HepG2 (cell line): ENCODE data around the gene KLHL8. TPM values are rescaled to one million over a fixed set of nuclear protein-coding genes. Genes with fewer than 3 reads are reported as not detected.

Experiments used
- ATAC-seq: fragments of 200-7000 bp; cut with Tn5 transposase; 3 replicates; pipeline ENCODE4 v1.9.1; 2020; ENCODE audit warnings: mild to moderate bottlenecking, moderate library complexity
- BruUV-seq: library from RNA; stranded (reverse); fragments of 400-500 nt; replicated peaks from 2 replicates; lab custom pipeline; 2021; lab: Mats Ljungman, UMichigan
- CTCF ChIA-PET: fragments of 300-600 bp; formaldehyde crosslinking; extraction: SDS; loops from one replicate; lab custom pipeline; 2021; ENCODE audit warnings: low total read pairs, inconsistent platforms, low intra/inter-chr PET ratio; lab: Yijun Ruan, JAX
- POLR2A ChIA-PET: fragments of 350-600 bp; sonication (Branson Sonifier 250); formaldehyde crosslinking; loops from one replicate; lab custom pipeline; 2020; ENCODE audit warnings: antibody characterized with exemption, inconsistent platforms; lab: Yijun Ruan, JAX
- DNase-seq: peaks from one replicate; pipeline ENCODE4 v3.0.0-alpha.2; 2015; ENCODE audit warnings: low spot score
- FAIRE-seq: peaks from 3 replicates; lab custom pipeline; 2011; peaks lifted over from hg19 to GRCh38; lab: Jason Lieb, UNC
- H2AFZ ChIP-seq: one replicate; pipeline ENCODE4 v1.6.1; 2011; ENCODE audit warnings: low read length, inconsistent platforms
- H3K27ac ChIP-seq: fragments of 300-600 bp; 3 replicates; pipeline ENCODE4 v1.8.0; 2011; ENCODE audit warnings: mixed run types, mild to moderate bottlenecking, mixed read lengths, low read length, inconsistent platforms; ENCODE audit not compliant: insufficient read depth; ENCODE audit errors: extremely low read length
- H3K27me3 ChIP-seq, 2 experiments: fragments of 200-600 bp in 1 of 2; 2 replicates in 1 of 2; 3 replicates in 1 of 2; pipeline versions ENCODE4 v1.6.0 to v1.8.0; 2011; ENCODE audit warnings: low read length in 2 of 2, mild to moderate bottlenecking in 2 of 2, moderate library complexity in 2 of 2, inconsistent platforms in 1 of 2; ENCODE audit not compliant: insufficient read depth in 2 of 2, control insufficient read depth in 1 of 2
- H3K36me3 ChIP-seq, 2 experiments: fragments of 200-600 bp in 1 of 2; replicated peaks in 1 of 2; 2 replicates in 1 of 2; 3 replicates in 1 of 2; pipeline versions ENCODE4 v1.5.1 to v1.8.0; 2011; ENCODE audit warnings: low read length in 2 of 2, inconsistent platforms in 1 of 2; ENCODE audit not compliant: insufficient read depth in 2 of 2, control insufficient read depth in 1 of 2
- H3K4me1 ChIP-seq: 2 replicates; pipeline ENCODE4 v1.5.1; 2012; ENCODE audit warnings: low read length, inconsistent platforms; ENCODE audit not compliant: insufficient read depth
- H3K4me2 ChIP-seq: 2 replicates; pipeline ENCODE4 v1.6.0; 2011; ENCODE audit warnings: low read depth, low read length, inconsistent platforms
- H3K4me3 ChIP-seq, 3 experiments: fragments of 200-600 bp in 1 of 3; sonication (generic), shearing (Covaris generic) in 1 of 3; replicated peaks in 1 of 3; 2 replicates each; pipeline ENCODE4 v1.5.1; 2011 to 2016; ENCODE audit warnings: low read length in 3 of 3, inconsistent platforms in 2 of 3, low read depth in 2 of 3, mild to moderate bottlenecking in 2 of 3, control low read depth in 1 of 3, mixed read lengths in 1 of 3; ENCODE audit not compliant: insufficient read depth in 1 of 3
- H3K79me2 ChIP-seq: one replicate; pipeline ENCODE4 v1.6.1; 2011; ENCODE audit warnings: low read length, inconsistent platforms; ENCODE audit not compliant: insufficient read depth
- H3K9ac ChIP-seq: 2 replicates; pipeline ENCODE4 v1.6.0; 2011; ENCODE audit warnings: mild to moderate bottlenecking, low read depth, low read length, inconsistent platforms; ENCODE audit not compliant: insufficient read depth
- H3K9me3 ChIP-seq: 2 replicates; pipeline ENCODE4 v1.5.1; 2012; ENCODE audit warnings: mild to moderate bottlenecking, low read length
- H4K20me1 ChIP-seq: 2 replicates; pipeline ENCODE4 v1.6.0; 2011; ENCODE audit warnings: inconsistent platforms, mild to moderate bottlenecking, low read length, moderate library complexity; ENCODE audit not compliant: insufficient read depth
- GTF3A ChIP-seq: sonication (generic); formaldehyde crosslinking; conservative IDR thresholded peaks from 2 replicates; pipeline ENCODE4 v1.4.0; 2020; ENCODE audit warnings: mild to moderate bottlenecking, missing genetic modification reagents
- HOXA3 ChIP-seq: sonication (generic); formaldehyde crosslinking; IDR thresholded peaks from 2 replicates; pipeline ENCODE4 v1.5.0; 2020; ENCODE audit warnings: missing genetic modification reagents
- JUN ChIP-seq: sonication (generic); formaldehyde crosslinking; IDR thresholded peaks from 2 replicates; pipeline ENCODE4 v1.4.0; 2020; ENCODE audit warnings: mild to moderate bottlenecking, missing genetic modification reagents
- KDM3A ChIP-seq: IDR thresholded peaks from 2 replicates; pipeline ENCODE4 v1.6.1; 2018; ENCODE audit warnings: low read depth, missing compliant biosample characterization
- MAFG ChIP-seq: sonication (generic); formaldehyde crosslinking; IDR thresholded peaks from 2 replicates; pipeline ENCODE4 v1.5.1; 2020; ENCODE audit warnings: mild to moderate bottlenecking, missing genetic modification reagents
- MAFK ChIP-seq, 2 experiments: IDR thresholded peaks in 1 of 2; conservative IDR thresholded peaks in 1 of 2; 2 replicates each; pipeline ENCODE4 v1.6.1; 2011; ENCODE audit warnings: improper control_type of control experiment in 2 of 2, low read length in 2 of 2
- NFE2 ChIP-seq: sonication (generic); formaldehyde crosslinking; IDR thresholded peaks from 2 replicates; pipeline ENCODE4 v1.4.0; 2020; ENCODE audit warnings: missing genetic modification reagents
- PHF21A ChIP-seq: sonication (generic); formaldehyde crosslinking; IDR thresholded peaks from 2 replicates; pipeline ENCODE4 v1.5.0; 2020; ENCODE audit warnings: mild to moderate bottlenecking, missing genetic modification reagents
- PTBP1 ChIP-seq: fragments of 200-400 bp; formaldehyde crosslinking; IDR thresholded peaks from 2 replicates; pipeline ENCODE4 v1.6.1; 2018; ENCODE audit warnings: low read length, low read depth; ENCODE audit not compliant: poor library complexity, severe bottlenecking
- SSRP1 ChIP-seq: IDR thresholded peaks from 2 replicates; pipeline ENCODE4 v1.6.1; 2016; ENCODE audit warnings: control low read depth
- ZBTB1 ChIP-seq: sonication (generic); formaldehyde crosslinking; IDR thresholded peaks from 2 replicates; pipeline ENCODE4 v1.4.0; 2020; ENCODE audit warnings: missing genetic modification reagents, borderline replicate concordance
- ZNF672 ChIP-seq: sonication (generic); formaldehyde crosslinking; IDR thresholded peaks from 2 replicates; pipeline ENCODE4 v1.8.1; 2022; ENCODE audit warnings: missing genetic modification reagents
- ZNF83 ChIP-seq: sonication (generic); formaldehyde crosslinking; IDR thresholded peaks from 2 replicates; pipeline ENCODE4 v1.4.0; 2020; ENCODE audit warnings: missing genetic modification reagents, mild to moderate bottlenecking, borderline replicate concordance
- ZSCAN31 ChIP-seq: sonication (generic); formaldehyde crosslinking; IDR thresholded peaks from 2 replicates; pipeline ENCODE4 v1.5.0; 2020; ENCODE audit warnings: low read depth, mild to moderate bottlenecking, missing genetic modification reagents
- WGBS: methylation state at CpG from one replicate; pipeline ENCODE4 v1.1.6; 2017; ENCODE audit warnings: low lambda C conversion rate; 5-methylcytosine and 5-hydroxymethylcytosine counted together
- in situ Hi-C: cut with HindIII; loops from 2 replicates; pipeline ENCODE4 v1.10.0; 2017; ENCODE audit warnings: low pct_unique_long_range_greater_than_20kb; ENCODE audit not compliant: extremely low pct_ligation_motif_present
- intact Hi-C: fragments of 100-400 bp; cut with micrococcal nuclease; formaldehyde crosslinking; loops from one replicate; pipeline ENCODE4 v1.10.0; 2022; ENCODE audit not compliant: unreplicated experiment
- polyA plus RNA-seq, 8 experiments: library from polyadenylated mRNA; depleted of rRNA in 3 of 8; stranded (reverse) in 7 of 8; unstranded in 1 of 8; fragments of >200 nt; fragmentation: Illumina TruSeq in 4 of 8; extraction: Trizol in 4 of 8; gene quantifications; 2 replicates each; pipeline versions ENCODE4 v1.2.1 to v1.2.3, GENCODE V29; 2011 to 2016; ENCODE audit warnings: low read depth in 4 of 8, missing spikeins in 1 of 8, mixed read lengths in 1 of 8; ENCODE audit not compliant: insufficient read depth in 1 of 8
- total RNA-seq, 5 experiments: library from RNA; depleted of rRNA; stranded (reverse); fragments of >200 nt; fragmentation: Illumina TruSeq; extraction: Trizol; gene quantifications; 2 replicates each; pipeline ENCODE4 v1.2.3, GENCODE V29; 2016; ENCODE audit warnings: low read depth in 1 of 5
- TF ChIP-seq, protein P1 (sequence below): fragments of 450-650 bp; IDR thresholded peaks from 2 replicates; pipeline ENCODE4 v1.6.1; 2017; ENCODE audit warnings: mild to moderate bottlenecking
- TF ChIP-seq, protein P2 (sequence below): IDR thresholded peaks from 2 replicates; pipeline ENCODE4 v1.6.1; 2016; ENCODE audit warnings: mild to moderate bottlenecking
- TF ChIP-seq, protein P3 (sequence below): sonication (generic); formaldehyde crosslinking; IDR thresholded peaks from 2 replicates; pipeline ENCODE4 v1.5.0; 2020; ENCODE audit warnings: mild to moderate bottlenecking, missing genetic modification reagents, borderline replicate concordance
- TF ChIP-seq, protein P4 (sequence below): sonication (generic); IDR thresholded peaks from 2 replicates; pipeline ENCODE4 v1.6.1; 2016; ENCODE audit warnings: low read depth, borderline replicate concordance

Gene KLHL8
- total and polyA plus RNA-seq, 2 of the 13 experiments (the other 11 are each of a cell fraction or from before 2014, with no cell fraction given): 2.8 to 11.7 TPM

DNA sequence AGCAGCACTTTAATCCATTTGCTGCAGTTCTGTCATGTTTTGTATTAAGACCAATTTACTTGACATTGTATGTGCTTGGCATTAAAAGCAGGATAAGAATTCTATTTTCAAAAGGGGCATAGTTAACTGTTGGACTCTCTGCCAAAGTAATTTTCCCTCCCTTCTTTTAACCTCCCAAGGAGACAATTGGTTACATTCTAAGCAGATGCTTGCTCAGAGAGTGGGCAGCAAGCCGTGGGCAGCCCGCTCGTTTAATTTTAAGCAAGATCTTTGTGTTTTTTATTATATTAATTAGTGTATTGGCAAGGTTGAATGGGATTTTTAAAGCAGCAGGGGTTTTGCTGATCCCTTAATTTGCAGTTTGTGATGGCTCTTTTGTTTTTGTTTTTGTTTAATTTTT, 37.1 kb upstream of the KLHL8 start:
- ChIA-PET CTCF (no interaction called here), POLR2A (no interaction called here)
- no peak for ATAC-seq
- H2AFZ ChIP-seq: no peak overlapping the region
- peaks cover under 1% of the 10 kb centered on the region; the same call in 1 of the 2 replicates for H3K9me3 ChIP-seq
- FAIRE-seq: no peak
- H4K20me1 ChIP-seq: no peaks in the 10 kb centered on the region
- no peak overlapping the region for H3K4me2 ChIP-seq
- H3K27ac ChIP-seq: no peak overlapping the region
- no peaks in the 10 kb centered on the region for H3K36me3 ChIP-seq
- BruUV-seq: no TSS peak
- no peak overlapping the region for H3K4me3 ChIP-seq
- in situ Hi-C loops: loop anchor here (25.0 kb wide), 1 partner anchor 580 kb away; the partner anchor contains the start of gene MEPE
- no peaks in the 10 kb centered on the region for H3K4me1 ChIP-seq
- TF ChIP-seq, protein P1, sequence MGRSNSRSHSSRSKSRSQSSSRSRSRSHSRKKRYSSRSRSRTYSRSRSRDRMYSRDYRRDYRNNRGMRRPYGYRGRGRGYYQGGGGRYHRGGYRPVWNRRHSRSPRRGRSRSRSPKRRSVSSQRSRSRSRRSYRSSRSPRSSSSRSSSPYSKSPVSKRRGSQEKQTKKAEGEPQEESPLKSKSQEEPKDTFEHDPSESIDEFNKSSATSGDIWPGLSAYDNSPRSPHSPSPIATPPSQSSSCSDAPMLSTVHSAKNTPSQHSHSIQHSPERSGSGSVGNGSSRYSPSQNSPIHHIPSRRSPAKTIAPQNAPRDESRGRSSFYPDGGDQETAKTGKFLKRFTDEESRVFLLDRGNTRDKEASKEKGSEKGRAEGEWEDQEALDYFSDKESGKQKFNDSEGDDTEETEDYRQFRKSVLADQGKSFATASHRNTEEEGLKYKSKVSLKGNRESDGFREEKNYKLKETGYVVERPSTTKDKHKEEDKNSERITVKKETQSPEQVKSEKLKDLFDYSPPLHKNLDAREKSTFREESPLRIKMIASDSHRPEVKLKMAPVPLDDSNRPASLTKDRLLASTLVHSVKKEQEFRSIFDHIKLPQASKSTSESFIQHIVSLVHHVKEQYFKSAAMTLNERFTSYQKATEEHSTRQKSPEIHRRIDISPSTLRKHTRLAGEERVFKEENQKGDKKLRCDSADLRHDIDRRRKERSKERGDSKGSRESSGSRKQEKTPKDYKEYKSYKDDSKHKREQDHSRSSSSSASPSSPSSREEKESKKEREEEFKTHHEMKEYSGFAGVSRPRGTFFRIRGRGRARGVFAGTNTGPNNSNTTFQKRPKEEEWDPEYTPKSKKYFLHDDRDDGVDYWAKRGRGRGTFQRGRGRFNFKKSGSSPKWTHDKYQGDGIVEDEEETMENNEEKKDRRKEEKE: no peak
- no peak for TF ChIP-seq GTF3A (CRISPR knock-in tag)
- TF ChIP-seq PTBP1: no peak
- TF ChIP-seq, protein P2, sequence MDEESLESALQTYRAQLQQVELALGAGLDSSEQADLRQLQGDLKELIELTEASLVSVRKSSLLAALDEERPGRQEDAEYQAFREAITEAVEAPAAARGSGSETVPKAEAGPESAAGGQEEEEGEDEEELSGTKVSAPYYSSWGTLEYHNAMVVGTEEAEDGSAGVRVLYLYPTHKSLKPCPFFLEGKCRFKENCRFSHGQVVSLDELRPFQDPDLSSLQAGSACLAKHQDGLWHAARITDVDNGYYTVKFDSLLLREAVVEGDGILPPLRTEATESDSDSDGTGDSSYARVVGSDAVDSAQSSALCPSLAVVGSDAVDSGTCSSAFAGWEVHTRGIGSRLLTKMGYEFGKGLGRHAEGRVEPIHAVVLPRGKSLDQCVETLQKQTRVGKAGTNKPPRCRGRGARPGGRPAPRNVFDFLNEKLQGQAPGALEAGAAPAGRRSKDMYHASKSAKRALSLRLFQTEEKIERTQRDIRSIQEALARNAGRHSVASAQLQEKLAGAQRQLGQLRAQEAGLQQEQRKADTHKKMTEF (CRISPR knock-in tag): no peak
- no peak for TF ChIP-seq NFE2 (CRISPR knock-in tag)
- TF ChIP-seq ZSCAN31 (CRISPR knock-in tag): no peak
- no peak for TF ChIP-seq PHF21A
- TF ChIP-seq MAFG (CRISPR knock-in tag): no peak
- no peak for TF ChIP-seq ZNF672 (CRISPR knock-in tag)
- no peak for TF ChIP-seq MAFK (conservative IDR thresholded peaks at IDR 0.05 in 1 of 2, IDR thresholded peaks at IDR 0.05 in 1 of 2; ENCODE audit: low read length in 2 of 2)
- no peak for TF ChIP-seq SSRP1 (CRISPR knock-in tag)
- TF ChIP-seq, protein P3, sequence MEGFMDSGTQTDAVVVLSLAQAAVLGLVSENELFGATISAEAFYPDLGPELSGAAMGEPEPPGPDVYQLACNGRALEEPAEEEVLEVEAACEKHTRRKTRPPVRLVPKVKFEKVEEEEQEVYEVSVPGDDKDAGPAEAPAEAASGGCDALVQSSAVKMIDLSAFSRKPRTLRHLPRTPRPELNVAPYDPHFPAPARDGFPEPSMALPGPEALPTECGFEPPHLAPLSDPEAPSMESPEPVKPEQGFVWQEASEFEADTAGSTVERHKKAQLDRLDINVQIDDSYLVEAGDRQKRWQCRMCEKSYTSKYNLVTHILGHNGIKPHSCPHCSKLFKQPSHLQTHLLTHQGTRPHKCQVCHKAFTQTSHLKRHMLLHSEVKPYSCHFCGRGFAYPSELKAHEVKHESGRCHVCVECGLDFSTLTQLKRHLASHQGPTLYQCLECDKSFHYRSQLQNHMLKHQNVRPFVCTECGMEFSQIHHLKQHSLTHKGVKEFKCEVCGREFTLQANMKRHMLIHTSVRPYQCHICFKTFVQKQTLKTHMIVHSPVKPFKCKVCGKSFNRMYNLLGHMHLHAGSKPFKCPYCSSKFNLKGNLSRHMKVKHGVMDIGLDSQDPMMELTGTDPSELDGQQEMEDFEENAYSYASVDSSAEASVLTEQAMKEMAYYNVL (CRISPR knock-in tag): no peak
- no peak for TF ChIP-seq JUN (CRISPR knock-in tag)
- no peak for TF ChIP-seq KDM3A (CRISPR knock-in tag)
- TF ChIP-seq ZNF83 (CRISPR knock-in tag): no peak
- TF ChIP-seq, protein P4, sequence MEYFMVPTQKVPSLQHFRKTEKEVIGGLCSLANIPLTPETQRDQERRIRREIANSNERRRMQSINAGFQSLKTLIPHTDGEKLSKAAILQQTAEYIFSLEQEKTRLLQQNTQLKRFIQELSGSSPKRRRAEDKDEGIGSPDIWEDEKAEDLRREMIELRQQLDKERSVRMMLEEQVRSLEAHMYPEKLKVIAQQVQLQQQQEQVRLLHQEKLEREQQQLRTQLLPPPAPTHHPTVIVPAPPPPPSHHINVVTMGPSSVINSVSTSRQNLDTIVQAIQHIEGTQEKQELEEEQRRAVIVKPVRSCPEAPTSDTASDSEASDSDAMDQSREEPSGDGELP: no peak
- no peak for TF ChIP-seq HOXA3 (CRISPR knock-in tag)
- TF ChIP-seq ZBTB1 (CRISPR knock-in tag): no peak
- WGBS: 3% methylated on average over 3 of the region's 3 CpGs
- no peak for DNase-seq
- H3K9ac ChIP-seq: no peak overlapping the region
- intact Hi-C loops: no loop called here
- H3K79me2 ChIP-seq: no peaks in the 10 kb centered on the region
- H3K27me3 ChIP-seq: no peaks in the 10 kb centered on the region; a peak in 1 of 5 replicates
